Neural progenitor cell (in vitro differentiated cells): Measurements from ENCODE around the gene KIF16B.

Source experiments
- CTCF ChIP-seq: fragments of 200-600 bp; sonication (generic); IDR thresholded peaks from 2 replicates; pipeline ENCODE4 v1.5.1; 2017; ENCODE audit warnings: antibody characterized with exemption, mild to moderate bottlenecking
- EZH2 ChIP-seq: fragments of 200-600 bp; sonication (generic); IDR thresholded peaks from 2 replicates; pipeline ENCODE4 v1.6.1; 2017; ENCODE audit warnings: antibody characterized with exemption, mild to moderate bottlenecking, moderate library complexity

GRCh38 chr20:16551607-16552006 is 21.6 kb downstream of the KIF16B start:
- TF ChIP-seq CTCF (no peak), EZH2 (no peak)
